Calu3 (cell line): ENCODE results near the gene LSG1. TPM values are rescaled to one million over a fixed set of nuclear protein-coding genes. Genes with fewer than 3 reads are reported as not detected.

Source experiments
- BruUV-seq: library from RNA; stranded (reverse); fragments of 400-500 nt; replicated peaks from 2 replicates; lab custom pipeline; 2021; lab: Mats Ljungman, UMichigan
- CTCF ChIA-PET: fragments of 300-600 bp; sonication (Branson Sonifier 250); formaldehyde crosslinking; loops from one replicate; lab custom pipeline; 2022; ENCODE audit warnings: antibody characterized with exemption; lab: Charles Lee
- DNase-seq: peaks from one replicate; pipeline ENCODE4 v3.0.0; 2022
- H3K27ac Mint-ChIP-seq: one replicate; pipeline ENCODE4 v1.8.0; 2022; ENCODE audit warnings: mixed read lengths; ENCODE audit not compliant: unreplicated experiment
- H3K27me3 Mint-ChIP-seq: one replicate; pipeline ENCODE4 v1.8.0; 2022; ENCODE audit warnings: mixed read lengths; ENCODE audit not compliant: unreplicated experiment
- H3K36me3 Mint-ChIP-seq: one replicate; pipeline ENCODE4 v1.8.0; 2022; ENCODE audit warnings: mild to moderate bottlenecking, moderate library complexity, mixed read lengths; ENCODE audit not compliant: insufficient read depth, unreplicated experiment
- H3K4me1 Mint-ChIP-seq: one replicate; pipeline ENCODE4 v1.8.0; 2022; ENCODE audit warnings: mild to moderate bottlenecking, low read depth, mixed read lengths; ENCODE audit not compliant: unreplicated experiment
- H3K4me3 Mint-ChIP-seq: one replicate; pipeline ENCODE4 v1.8.0; 2022; ENCODE audit warnings: mild to moderate bottlenecking, low read depth, moderate library complexity, mixed read lengths; ENCODE audit not compliant: unreplicated experiment
- H3K9me3 Mint-ChIP-seq: one replicate; pipeline ENCODE4 v1.8.0; 2022; ENCODE audit warnings: low read depth, mixed read lengths; ENCODE audit not compliant: unreplicated experiment
- intact Hi-C: fragments of 100-400 bp; cut with micrococcal nuclease; formaldehyde crosslinking; loops from one replicate; pipeline ENCODE4 v1.10.0; 2022; ENCODE audit not compliant: unreplicated experiment
- total RNA-seq: library from RNA; stranded (reverse); gene quantifications from 2 replicates; pipeline ENCODE4 v1.2.3, GENCODE V29; 2022
- TF ChIP-seq, protein P1 (sequence below): fragments of 200-600 bp; IDR thresholded peaks from one replicate; pipeline ENCODE4 v1.8.0; 2022; ENCODE audit warnings: antibody characterized with exemption; ENCODE audit not compliant: unreplicated experiment

LSG1 gene
- total RNA-seq, 1 experiment from 2014 or later = 86.3 TPM

DNA sequence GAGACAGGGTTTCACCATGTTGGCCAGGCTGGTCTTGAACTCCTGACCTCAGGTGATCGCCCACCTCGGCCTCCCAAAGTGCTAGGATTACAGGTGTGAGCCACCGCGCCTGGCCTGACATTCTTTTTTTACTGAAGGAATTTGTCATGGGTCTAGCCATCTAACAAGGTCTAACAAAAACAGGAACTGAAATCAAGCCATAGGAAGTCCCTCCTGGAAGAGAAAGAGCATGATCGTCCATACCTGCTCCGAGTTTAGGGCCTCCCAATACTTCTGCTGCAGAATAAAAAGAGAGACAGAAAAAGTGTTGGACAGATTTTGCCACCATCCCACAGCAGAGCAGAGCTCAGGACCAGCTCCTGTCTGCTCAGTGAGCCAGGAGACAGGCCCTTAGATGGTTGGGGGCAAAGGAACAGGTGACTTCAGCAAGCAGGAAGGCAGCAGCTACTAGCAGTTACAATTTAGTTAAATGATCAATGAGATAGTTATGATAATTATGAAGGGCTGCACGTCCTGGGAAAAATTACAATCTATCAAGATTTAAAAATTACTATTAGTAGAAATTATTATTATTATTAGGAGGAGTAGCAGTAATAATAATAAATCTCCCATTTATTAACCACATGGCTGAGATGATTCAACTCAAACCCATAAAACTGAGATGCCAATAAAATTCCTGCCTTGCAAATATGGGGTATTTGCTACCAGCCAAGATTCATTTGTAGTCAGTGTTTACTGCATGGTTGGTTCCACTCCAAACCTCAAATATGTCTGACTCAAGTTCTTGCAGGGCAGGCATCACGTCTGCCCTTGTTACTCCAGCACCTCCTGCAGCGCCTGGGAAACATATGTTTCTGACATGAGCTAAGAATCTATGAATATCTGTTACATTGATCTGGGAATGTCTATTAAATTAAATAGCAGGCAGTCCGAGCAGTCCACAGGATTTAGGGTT is 78.9 kb downstream of the LSG1 start:
- H3K4me1 Mint-ChIP-seq = peaks cover 26% of the 10 kb centered on the region
- TF ChIP-seq, protein P1, sequence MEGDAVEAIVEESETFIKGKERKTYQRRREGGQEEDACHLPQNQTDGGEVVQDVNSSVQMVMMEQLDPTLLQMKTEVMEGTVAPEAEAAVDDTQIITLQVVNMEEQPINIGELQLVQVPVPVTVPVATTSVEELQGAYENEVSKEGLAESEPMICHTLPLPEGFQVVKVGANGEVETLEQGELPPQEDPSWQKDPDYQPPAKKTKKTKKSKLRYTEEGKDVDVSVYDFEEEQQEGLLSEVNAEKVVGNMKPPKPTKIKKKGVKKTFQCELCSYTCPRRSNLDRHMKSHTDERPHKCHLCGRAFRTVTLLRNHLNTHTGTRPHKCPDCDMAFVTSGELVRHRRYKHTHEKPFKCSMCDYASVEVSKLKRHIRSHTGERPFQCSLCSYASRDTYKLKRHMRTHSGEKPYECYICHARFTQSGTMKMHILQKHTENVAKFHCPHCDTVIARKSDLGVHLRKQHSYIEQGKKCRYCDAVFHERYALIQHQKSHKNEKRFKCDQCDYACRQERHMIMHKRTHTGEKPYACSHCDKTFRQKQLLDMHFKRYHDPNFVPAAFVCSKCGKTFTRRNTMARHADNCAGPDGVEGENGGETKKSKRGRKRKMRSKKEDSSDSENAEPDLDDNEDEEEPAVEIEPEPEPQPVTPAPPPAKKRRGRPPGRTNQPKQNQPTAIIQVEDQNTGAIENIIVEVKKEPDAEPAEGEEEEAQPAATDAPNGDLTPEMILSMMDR = no peak
- no peak overlapping the region for H3K4me3 Mint-ChIP-seq
- H3K9me3 Mint-ChIP-seq = no peaks in the 10 kb centered on the region
- H3K27ac Mint-ChIP-seq = no peak overlapping the region
- DNase-seq = peak; percentile 78
- CTCF ChIA-PET = interaction anchor here (0.6 to 3.3 kb wide), 22 partner anchors 9 to 453 kb away, joined by 3 to 54 read pairs (median 5); no protein-coding TSS in a partner anchor
- H3K36me3 Mint-ChIP-seq = peaks cover 15% of the 10 kb centered on the region
- BruUV-seq = no TSS peak
- intact Hi-C loops = loop anchor here (5.0 kb wide), 1 partner anchor 71 kb away; no protein-coding TSS in a partner anchor
- no peaks in the 10 kb centered on the region for H3K27me3 Mint-ChIP-seq

Other genes with a start within 250 kb of the LSG1 start
- gene ATP13A3, start 185.2 kb downstream of the LSG1 start, total RNA-seq = 229 and 237 TPM in 2 replicates
- 44.0 and 52.6 TPM in 2 replicates for gene TMEM44, start 38.8 kb downstream of the LSG1 start, total RNA-seq
- gene FAM43A, start 13.7 kb upstream of the LSG1 start, total RNA-seq = 1.8 and 2.9 TPM in 2 replicates